ENCODE data around the gene IL13.

Gene IL13

DNA sequence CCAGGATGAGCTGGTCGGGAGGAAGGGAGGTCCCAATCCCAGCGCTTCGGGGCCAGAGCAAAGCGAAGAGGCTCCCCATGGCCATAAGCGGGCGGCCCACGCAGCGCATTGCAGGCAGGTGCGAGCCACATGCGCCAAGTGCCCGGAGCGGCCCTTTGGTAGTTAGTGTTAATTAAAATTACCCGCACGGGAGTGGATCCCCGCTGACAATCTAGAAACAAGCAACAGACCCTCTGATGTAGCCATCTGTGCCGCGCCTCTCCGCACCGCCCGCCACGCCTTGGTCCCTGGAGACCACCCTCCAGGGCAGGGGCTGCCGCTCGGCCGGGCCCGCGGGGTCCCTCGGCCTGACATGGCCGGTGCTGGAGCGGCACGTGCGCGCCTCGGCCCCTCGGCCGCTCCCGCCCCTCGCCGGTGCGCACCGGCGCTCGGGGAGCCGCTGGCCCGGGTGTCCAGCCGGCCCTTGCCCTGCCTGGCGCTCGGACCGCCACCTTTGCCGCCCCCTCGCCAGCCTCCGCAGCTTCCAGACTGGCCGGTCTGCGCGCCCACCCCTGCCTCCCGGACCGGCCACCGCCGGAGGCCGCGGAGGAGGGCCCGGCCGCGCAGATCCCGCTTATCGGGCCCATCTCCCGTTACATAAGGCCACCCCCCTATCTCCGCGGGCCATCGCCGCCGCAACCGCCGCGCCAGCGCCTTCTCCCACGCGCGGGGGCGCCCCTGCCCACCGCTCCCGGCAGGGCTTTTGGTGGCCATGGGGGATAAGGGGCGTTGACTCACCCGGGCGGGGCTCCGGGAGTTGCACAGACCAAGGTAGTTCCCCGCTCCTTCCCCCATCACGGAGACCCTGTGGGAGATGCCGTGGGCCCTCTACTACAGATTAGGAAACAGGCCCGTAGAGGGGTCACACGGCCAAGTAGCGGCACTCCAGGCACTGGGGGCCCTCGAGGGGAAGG is 1.9 kb upstream of the IL13 start:
- DNase-seq (ENCODE audit: low spot score) = peak; percentile 24

DNA sequence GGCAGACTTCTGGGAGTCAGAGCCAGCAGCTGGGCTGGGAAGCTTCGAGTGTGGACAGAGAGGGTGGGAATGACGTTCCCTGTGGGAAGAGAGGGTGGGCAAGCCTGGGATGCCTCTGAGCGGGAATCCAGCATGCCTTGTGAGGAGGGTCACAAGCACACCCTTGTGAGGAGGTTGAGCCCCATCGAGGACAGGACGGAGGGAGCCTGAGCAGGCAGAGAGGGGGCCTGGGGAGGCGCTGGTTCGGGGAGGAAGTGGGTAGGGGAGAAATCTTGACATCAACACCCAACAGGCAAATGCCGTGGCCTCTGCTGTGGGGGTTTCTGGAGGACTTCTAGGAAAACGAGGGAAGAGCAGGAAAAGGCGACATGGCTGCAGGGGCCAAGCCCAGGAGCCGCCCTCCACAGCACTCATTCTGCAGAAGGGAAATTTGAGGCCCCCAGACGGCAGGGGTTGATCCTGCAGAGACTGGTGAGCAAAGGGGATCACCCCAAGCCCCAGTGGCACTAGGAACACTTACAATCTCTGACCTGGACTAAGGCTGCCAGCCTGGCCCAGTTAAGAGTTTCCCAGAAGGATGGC is 1.1 kb upstream of the IL13 start:
- no peak for DNase-seq (ENCODE audit: low spot score)

DNA sequence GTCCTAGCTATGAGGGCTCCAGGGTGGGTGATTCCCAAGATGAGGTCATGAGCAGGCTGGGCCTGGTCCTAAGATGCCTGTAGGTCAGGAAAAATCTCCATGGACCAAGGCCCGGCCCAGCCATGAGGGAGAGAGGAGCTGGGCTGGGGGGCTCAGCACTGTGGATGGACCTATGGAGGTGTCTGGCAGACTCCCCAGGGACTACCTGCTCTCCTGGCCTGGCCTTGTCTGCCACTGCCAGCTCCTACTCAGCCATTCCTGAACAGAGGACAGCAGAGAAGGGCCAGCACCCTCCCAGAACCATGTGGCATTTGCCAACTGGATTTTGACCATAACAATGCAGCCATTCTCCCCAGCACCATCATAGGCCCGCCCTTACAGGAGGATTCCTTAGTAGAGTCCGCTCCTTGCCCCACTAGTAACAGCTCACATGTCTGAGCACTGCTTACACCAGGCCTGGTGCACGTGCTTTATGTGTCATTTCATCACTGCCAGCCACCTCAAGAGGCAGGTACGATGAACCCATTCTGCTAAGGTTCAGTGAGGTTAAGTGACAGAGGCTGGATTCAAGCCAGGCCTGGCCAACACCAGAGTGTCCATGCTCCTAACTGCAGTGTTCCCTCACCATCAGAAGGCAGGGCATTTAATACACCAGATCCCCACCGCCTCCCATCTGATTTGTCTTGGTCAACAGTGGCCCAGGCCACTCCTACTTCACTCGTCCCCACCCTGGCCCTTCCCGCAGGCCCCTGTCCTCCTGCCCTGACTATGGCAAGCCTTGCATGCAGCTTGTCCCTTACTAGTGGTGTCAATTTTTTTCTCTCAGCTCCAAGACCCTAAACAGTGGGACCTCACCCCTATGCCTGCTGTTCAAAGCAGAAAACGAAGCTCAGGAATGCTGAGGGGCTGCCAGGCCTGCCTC is 669 bp downstream of the IL13 start:
- DNase-seq (ENCODE audit: low spot score) = peak; percentile 26

DNA sequence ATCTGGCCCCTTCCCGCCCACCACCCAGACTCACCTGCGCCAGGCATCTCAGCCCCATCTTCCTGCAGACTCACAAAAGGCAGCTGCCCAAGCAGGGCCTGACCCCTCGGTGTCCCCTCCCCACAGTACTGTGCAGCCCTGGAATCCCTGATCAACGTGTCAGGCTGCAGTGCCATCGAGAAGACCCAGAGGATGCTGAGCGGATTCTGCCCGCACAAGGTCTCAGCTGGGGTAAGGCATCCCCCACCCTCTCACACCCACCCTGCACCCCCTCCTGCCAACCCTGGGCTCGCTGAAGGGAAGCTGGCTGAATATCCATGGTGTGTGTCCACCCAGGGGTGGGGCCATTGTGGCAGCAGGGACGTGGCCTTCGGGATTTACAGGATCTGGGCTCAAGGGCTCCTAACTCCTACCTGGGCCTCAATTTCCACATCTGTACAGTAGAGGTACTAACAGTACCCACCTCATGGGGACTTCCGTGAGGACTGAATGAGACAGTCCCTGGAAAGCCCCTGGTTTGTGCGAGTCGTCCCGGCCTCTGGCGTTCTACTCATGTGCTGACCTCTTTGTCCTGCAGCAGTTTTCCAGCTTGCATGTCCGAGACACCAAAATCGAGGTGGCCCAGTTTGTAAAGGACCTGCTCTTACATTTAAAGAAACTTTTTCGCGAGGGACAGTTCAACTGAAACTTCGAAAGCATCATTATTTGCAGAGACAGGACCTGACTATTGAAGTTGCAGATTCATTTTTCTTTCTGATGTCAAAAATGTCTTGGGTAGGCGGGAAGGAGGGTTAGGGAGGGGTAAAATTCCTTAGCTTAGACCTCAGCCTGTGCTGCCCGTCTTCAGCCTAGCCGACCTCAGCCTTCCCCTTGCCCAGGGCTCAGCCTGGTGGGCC is 1.9 kb downstream of the IL13 start:
- DNase-seq (ENCODE audit: low spot score) = no peak

DNA sequence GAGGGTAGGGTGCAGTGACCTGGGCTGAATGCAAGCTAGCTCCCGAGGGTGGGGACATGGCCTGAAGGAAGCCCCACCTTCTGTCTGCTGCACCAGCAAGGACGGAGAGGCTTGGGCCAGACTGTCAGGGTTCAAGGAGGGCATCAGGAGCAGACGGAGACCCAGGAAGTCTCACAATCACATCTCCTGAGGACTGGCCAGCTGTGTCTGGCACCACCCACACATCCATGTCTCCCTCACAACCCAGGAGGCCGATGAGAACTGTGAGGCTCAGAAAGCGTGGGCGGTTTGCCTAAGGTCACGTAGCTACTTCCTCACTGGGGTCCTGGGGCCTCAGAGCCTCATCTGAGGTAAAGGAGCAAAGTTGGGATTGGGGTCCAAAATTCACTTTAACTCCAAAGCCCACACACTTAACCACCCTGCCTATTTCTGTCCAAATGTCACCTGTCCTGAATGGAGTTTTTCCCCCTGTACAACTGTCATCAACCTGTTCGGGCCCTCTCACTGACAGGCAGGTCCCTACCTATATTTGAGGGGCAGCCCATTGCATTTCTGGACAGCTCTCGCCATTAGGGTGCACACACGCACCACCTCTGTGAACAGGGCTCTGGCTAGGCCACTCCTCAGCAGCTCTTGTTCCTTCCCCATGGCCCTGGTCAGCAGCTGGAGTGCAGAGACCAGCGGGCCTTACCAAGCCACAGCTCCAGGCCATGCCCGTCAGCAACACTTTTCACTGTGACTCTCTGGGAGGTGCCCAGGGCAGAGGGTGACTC is 3.4 kb downstream of the IL13 start:
- DNase-seq (ENCODE audit: low spot score) = no peak

DNA sequence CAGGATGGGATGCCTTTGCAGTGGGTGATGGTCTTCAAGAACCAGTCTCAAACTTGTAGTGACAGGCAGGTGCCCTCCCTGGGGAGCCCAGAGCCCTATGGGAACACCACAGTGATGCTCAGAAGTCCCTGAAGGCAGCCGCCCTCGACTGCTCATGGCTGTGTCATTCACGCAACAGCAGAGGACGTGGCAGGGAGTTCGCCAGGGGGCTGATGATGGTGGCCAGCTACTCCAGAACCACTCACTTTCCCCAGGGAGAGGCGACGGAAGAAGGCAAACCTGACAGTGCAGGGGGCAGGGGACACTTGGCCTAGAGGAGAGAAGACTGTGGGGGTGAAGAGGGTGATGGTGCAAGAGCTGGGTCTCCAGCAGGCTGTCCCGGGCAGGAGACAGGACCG is 4.0 kb downstream of the IL13 start:
- DNase-seq (ENCODE audit: low spot score) = no peak

DNA sequence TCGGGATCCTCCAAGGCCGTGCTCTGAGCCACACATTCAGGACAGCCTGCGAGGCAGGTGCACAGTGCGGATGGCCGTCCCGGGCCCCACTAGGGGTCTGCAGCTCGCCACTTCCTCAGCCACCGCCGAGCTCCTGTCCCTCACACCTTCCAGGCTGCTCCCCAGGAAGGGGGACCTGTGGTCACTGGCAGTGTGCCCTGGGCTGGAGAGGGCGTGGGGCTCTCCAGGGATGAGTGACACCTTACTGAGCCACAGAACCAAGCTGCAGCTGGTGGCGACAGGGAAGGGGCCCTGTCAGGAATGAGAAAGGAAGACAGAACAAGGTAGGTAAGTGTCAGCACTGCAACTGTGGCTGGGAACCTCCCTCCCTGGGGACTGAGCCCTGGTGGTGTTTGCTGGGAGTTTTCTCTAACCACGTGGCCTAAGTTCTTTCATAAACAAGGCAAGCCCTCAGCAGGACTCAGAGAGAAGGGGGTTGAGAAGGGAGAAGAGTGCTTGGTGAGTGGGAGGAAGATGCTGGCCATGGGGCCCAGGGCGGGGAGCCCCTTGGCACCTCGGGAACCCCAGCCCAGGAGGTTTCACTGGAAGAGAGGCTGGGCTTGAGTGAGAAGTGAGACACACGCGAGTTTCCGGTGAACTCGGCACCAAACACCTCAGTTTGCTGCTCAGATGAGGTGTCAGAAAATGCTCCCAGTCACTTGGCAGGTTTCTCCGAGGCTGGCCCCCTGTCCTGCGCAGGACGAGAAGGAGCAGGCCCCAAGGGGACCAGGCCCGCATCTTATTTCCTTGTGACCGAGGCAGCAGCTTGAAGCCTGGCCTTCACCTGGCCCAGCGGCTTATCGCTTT is 5.2 kb downstream of the IL13 start:
- DNase-seq (ENCODE audit: low spot score) = no peak

DNA sequence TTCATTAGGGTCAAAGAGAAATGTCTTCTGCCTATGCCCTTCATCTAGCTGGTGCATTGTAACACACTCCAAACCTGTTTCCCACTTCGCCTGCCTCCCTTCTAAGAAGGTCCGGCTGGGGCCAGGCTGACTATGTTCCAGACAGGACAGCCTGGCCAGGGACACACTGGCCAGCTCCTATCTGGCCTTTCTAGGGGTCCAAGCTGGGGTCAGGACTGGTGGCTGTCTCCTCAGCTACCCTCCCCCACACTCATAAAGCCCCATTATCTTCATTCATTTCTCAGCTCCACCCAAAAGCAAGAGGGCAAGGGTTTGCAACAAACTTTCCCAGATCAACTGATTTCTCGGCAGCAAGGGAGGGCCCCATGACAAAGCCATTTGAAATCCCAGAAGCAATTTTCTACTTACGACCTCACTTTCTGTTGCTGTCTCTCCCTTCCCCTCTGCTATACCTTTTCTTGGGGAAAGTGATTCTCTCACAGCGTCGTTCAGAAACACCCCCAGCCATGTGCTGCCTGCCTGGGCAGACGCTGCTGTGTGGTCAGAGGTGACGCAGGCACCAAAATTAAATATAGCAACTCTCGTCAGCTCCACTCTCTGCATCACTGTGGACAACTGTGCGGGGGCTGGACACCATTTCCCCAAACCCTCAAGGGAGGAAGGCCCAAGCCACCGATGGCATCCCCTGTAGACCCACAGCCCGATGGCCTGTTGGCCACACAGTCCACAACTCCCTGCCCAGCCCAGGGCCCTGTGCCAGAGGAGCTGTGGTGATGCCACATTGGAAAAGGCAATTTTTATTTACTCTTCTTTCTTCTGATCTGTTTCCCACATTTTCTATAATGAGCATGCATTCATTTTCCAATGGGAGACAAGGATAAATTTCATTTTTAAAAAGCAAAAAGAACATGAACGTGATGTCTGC is 6.1 kb downstream of the IL13 start:
- no peak for DNase-seq (ENCODE audit: low spot score)

DNA sequence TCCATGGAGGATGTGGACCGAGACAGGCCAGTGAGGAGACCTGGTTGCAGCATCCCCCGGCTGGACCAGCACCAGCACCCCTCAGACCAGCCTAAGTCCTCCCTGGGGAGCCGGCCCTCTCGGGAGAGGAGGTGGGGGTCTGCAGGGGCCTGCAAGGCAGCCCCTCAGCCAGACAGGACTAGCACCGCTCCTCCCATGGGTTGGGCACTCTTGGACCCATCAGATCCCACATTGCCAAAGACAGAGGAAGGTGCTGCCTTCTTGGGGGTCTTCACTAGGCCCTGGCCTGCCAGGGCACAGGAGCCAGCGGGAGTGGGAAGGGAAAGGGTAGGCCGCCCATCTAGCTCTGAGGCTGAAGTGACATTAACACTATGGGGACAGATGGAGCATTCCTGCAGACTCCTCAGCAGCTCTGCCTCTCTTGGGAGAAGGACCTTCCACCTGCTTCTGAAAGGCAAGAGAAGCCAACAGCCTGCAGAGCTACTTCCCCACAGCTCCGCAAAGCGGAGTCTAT is 6.8 kb downstream of the IL13 start:
- no peak for DNase-seq (ENCODE audit: low spot score)

DNA sequence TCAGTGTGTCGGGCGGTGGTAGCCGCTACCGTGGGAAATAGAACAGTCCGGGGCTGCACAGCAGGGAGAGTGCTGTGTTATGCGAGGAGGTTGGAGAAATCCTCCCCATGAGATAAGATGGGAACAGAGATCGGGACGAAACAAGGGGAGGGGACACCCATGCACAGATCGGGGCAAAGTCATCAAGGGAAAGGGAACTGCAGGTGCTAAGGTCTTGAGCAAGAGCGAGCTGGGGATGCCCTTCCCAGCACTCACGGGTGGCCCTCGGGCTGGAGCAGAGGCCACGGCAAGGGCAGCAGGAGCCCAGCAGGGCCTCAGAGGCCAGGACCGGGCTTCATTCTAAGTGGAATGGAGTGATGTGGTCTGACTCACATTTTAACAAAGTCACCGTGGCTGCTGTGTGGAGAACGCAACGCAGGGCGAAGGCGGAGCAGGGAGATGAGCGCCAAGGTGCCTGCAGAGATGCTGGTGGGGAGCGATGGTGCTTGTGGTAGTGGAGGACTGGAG is 7.7 kb downstream of the IL13 start:
- DNase-seq (ENCODE audit: low spot score) = no peak

DNA sequence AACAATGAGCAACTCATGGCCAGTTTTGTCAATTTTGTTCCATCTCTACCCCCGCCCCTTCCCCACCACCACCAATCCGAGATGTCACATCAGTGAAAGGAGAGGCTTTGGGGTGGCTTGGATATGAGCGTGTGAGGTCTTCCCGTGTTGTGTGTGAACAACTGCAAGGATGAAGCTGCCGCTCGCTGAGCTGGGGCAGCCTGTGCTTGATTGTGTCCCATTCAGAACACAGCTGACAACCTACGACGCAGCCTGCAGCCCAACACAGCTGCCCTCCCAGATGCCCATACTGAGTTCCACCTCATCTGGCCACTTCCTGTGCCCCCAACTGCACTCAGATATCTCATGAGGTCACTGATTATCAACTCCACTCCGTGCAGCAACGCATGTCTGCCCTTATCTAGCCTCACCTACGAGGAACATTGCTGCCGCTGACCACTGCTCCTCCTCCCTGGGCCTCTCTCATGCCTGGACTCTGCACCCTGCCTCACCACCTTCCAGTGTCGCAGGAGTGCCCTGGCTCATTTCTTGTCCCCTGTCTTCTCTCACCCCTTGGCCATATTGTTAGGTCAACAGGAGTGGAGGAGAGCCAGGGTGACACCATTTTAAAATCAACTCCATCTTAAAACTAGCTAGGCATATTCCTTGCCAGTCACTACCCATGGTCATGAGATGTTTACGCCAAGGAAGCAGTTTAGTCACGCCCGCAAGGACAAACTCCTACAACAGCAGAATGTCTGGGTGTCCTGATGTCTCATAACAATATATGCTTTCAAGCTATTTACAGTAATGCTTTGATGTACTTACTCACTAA is 8.5 kb downstream of the IL13 start:
- DNase-seq (ENCODE audit: low spot score) = no peak

DNA sequence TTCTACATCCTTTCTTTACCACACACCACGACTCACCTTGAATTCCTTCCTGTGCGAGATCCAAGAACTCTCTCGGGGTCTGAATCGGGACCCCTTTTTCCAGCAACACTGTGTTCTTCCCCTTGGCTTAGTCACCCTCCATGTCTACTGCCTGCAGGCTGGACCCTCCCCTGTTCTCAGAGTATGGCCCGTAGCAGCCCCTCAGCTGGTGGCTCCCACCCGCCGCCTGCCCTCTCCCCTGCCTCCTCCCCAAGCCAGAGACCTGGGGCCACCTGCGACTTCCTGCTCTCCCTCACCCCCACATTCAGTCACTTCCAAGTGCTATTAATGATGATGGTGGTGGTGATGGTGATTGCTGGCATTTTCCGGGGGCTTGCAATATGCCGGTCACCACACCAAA is 9.3 kb downstream of the IL13 start:
- no peak for DNase-seq (ENCODE audit: low spot score)

DNA sequence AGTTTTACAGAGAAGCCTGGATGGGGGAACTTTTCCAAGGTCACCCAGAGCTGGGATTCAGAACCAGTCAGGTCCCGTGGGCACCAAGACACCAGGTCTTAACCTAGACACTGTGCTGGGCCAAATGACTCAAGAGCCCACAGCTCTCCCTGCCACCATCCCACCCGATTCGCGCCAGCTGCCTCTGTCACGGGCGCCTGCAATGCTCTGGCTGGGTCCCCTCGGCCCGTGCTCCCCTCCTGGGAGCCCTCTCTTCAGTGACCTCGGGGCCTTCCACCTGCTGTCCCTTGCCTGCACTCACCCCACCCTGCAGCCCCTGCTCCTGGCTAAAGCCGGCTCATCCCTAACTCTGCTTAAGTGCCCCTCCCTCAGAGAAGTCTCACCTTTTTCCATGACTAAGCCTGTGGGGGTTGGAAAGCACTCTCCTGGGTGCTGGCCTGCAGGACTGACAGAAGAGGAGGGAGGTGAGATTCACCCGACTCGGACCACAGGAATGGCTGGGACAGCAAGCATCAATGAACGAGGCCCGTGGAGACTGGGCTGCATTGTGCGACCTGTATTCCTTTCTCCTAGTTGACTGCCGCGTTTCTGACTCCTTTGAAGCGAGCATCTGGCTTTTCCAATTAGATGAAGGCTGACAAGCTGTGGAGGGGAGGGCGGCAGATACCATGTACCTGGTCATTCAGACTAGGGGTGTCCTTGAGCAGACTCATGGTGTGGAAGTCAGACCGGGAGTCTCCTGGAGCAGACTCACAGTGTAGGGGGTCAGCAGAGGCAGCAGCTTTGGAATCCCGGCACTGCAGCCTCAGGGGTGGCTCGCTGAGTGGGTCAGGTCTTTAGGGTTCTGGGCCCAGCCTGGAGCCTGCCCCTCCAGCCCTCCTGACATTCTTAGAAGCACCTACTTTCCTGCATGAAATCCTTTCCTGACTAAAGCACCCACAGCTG is 10.1 kb downstream of the IL13 start:
- no peak for DNase-seq (ENCODE audit: low spot score)

DNA sequence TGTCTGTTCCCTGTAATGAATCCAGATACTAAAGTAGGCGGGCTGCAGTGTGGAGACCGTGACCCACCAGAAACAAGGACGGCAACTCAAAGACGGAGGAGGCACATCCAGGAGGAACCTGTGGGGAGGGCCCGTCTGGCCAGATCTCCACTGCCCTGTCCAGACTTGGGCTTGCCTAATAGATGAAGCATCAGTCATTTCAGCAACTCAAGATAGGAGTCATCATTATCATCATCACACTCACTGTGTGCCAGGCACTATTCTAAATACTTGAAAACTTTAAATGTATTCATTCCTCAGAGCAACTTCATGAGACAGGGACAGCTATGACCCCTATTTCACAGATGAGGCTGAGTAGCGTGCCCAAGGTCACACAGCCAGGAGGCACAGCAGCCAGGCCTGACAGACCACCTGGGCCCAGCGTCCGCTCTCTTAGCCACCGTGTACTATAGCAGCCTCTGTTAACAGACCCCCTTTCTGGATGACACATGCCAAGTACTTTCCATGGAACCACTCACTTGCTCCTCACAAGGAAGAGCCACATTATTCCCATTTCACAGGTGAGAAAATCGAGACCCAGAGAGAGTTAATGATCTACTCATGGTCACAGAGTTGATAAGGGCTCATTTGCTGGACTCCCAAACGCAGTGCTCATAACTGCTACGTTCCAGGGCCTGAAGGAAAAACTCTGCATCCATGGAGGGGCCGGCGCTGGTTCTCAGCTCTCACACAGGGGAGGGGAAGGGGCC is 10.9 kb downstream of the IL13 start:
- no peak for DNase-seq (ENCODE audit: low spot score)

DNA sequence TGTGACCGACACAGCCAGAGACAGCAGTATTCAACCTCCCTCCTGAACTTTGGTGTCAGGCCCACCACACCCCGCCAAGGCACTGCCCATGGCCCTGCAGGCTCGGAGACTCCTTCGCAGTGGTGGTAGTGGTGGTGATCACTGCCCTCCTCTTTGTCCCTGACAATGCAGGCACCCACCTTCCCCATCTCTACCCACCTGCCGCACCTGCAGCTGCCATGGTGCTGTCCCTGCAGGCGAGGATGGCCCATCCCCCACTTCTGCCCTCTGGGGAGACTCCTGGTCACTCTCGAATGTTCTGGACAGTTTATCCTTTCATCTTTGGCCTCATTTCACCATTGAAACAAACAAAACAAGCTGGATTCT is 11.5 kb downstream of the IL13 start:
- DNase-seq (ENCODE audit: low spot score) = no peak

Data from globus pallidus (tissue), 1 donor.